HG02798 (cell line): ENCODE data around the gene OSBP2.

ENCODE experiments used
- ATAC-seq: cut with Tn5 transposase; IDR thresholded peaks from one replicate; pipeline ENCODE4 v1.9.1; 2021; ENCODE audit warnings: mild to moderate bottlenecking; ENCODE audit not compliant: unreplicated experiment, poor library complexity

Gene OSBP2

DNA sequence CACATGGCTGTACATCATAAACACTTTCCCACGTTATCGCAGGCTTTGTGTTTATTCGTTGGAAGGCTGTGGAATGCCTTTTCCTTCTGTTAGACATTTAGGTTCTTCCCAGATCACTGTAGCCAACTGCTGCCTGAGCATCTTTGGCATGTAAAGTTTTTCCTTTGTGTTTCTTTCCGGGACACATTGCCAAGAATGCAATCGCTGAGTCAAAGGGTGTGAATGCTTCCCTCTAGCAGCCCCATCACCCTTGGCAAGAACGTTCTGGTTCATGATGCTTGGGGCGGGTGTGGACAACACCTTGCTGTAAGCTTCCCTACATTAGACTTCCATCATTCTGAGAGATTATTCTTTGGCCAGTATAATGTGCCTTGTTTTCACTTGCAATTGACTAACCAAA is 136.2 kb downstream of the OSBP2 start:
- ATAC-seq, result no peak

DNA sequence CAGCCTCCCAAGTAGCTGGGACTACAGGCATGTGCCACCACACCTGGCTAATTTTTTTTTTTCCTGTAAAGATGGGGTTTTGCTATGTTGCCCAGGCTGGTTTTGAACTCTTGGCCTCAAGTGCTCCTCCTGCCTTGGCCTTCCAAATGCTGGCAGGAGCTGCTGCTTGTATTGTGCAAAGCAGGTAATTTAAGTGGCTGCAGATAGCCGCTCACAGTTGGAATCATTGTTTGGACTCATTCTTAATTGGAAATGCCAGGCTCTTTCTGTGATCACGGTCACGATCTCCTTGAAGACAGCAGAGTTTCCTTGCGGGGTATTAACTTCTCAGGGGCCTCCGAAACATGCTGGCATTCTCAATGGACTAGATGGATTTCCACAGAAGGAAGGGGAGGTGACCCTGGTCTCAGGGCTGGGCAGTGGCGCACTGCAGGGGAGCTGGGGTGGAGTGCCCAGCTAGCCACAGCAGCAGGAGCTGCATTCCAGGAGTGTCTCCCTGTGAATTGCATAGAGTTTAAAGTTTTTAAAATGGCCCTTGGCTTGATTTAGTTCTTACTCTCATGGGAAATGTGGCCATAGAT is 137.8 kb downstream of the OSBP2 start:
- no peak for ATAC-seq

DNA sequence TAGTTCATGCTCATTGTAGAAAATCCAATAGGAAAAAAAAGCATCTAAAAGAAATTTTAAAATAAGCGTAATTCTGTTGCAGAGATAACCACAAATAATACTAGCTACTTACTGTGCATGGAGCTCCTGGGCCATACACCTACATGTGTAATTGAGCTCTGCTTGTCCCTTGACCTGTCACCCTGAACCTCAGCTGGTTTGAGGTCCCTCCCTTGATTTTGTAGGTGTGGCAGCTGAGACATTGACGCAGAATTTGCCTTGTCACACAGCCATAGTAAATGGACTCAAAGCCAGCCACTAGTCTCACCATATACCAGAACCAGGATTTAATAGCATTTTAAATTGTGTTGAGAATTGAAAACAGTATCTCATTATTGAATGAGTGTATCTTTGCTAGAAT is 138.6 kb downstream of the OSBP2 start:
- no peak for ATAC-seq

DNA sequence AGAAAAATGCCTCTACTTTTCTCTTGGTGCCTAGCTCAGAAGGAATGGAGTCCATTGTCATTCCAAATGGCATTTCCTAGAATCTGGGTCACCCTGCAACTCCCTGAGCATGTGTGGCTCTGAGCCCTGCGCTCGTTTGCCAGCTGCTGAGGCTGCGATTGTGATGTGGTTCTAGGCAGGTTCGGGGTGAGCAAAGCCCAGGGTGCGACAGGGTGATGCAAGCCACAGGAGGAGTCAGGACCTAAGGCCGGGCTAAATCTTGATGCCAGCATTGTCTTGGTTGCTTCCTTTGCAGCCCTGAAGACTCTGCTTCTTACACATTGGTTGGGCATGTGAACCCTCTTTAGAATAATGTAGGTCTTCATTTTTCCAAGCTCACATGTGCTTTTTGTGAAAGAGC is 142.9 kb downstream of the OSBP2 start:
- no peak for ATAC-seq

DNA sequence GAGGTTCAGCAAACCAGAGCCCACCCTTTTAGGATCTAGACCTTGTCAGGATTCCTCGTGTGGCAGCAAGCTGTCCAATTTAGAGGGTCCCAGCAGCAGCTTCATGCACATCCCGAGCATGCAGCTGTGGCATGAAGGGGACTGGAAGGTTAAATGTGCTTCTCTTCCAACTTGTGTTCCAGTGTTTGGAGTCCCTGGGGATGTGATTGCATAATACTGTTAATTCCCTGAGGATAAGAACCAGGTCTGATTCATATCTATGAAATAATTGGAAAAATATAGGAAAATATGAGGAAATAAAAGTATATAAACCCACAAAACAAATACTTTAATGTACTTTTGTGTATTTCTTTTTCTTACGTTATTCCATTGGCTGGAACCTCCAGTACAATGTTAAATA is 143.4 kb downstream of the OSBP2 start:
- ATAC-seq, result no peak

DNA sequence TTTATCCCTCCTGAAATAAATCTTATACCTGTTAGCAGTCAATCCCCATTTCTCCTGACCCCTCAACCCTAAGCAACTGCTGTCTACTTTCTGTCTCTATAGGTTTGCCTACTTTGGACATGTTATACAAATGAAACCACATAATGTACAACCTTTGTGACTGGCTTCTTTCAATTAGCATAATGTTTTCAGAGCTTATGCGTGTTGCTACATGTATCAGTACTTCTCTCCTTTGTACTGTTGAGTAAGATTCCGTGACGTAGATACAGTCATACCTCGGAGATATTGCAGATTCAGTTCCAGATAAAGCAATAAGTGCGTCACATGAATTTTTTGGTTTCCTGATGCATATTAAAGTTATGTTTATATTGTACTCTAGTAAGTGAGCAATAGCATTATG is 146.6 kb downstream of the OSBP2 start:
- ATAC-seq, result no peak

DNA sequence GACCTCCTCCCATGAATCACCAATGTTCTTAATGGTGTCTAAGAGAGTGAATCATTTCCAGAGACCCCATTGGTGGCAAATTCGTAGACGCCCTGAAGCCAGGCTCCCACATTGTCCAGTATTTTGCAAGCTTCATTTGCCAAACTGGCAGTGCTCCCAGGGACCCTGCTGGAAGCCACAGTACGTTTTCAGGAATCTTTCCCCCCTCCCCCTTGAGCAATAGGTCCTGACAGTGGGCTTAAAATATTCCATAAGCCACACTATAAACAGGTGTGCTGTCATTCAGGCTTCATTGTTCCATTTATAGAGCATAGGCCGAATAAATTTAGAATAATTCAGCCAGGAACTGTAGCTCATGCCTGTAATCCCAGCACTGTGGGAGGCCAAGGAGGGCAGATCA is 148.6 kb downstream of the OSBP2 start:
- ATAC-seq, result no peak

DNA sequence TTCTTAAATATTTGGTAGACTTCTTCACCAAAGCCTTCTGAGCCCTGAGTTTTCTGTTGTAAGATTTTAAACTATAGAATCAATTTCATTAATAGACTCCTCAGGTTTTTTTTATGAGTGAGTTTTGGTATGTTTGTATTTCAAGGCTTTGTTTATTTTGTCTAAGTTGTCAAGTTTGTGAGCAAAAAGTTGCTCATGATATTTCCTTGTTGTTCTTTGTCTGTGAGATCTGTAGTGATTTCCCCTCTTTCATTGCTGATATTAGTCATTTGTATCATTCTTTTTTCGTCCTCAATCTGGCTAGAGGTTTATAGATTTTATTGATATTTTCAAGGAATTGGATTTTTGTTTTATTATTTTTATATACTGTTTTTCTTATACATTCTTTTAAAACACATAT is 152.9 kb downstream of the OSBP2 start:
- no peak for ATAC-seq

DNA sequence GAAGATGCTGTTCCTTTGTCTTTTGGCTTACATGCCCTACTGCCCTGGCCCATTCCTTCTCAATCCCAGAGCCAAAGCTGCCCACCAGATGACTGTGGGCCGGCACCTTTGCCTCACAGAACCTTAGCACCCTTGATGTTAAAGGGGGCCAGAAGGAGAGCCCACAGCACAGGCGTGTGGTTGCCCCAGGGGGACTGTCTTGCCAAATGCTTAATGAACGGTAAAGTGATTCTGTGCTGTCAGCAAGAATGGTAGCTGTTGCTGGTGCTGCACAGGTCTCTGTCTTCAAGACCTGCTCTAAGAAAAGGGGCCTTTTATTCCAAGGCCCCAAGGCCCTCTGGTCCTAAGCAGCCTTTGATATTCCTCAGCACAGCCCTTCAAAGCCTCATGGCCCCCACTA is 160.6 kb downstream of the OSBP2 start:
- ATAC-seq, result no peak

DNA sequence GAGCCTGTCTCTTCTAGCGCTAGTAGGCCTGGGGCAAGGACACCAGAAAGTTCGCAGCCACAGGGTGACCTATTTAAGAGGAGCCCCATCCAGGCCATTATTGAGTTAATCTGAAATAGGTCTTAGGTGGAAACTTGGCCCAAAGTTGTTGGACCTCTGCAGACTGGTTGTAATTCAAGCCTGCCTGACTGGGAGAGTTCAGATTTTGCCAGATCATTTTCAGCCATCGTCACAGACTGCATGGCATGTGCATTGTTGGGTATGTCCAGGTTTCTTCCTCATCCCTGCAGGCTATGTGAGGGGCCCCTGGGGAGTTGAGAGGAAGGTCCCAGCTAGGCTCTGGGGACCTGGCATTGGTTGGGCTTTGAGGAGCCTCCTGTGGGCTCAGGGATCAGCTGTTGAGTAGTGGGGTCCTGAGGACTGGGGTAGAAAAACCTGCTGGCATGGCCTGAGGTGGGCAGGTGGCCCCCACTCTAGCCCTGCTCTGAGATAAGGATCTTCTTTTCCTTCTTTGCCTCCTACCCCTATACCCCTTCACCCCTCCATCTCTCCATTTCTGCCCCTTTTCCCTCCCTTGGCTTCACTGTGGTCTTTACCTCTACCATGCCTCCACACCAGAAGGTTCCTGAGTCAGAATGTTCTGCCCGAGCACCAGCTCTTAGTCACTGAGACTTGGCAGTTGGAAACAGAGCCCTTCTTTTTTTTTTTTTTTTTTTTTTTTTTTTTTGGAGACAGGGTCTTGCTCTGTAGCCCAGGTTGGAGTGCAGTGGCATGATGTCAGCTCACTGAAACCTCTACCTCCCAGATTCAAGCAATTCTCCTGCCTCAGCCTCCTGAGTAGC is 161.2 kb downstream of the OSBP2 start:
- ATAC-seq, result no peak

DNA sequence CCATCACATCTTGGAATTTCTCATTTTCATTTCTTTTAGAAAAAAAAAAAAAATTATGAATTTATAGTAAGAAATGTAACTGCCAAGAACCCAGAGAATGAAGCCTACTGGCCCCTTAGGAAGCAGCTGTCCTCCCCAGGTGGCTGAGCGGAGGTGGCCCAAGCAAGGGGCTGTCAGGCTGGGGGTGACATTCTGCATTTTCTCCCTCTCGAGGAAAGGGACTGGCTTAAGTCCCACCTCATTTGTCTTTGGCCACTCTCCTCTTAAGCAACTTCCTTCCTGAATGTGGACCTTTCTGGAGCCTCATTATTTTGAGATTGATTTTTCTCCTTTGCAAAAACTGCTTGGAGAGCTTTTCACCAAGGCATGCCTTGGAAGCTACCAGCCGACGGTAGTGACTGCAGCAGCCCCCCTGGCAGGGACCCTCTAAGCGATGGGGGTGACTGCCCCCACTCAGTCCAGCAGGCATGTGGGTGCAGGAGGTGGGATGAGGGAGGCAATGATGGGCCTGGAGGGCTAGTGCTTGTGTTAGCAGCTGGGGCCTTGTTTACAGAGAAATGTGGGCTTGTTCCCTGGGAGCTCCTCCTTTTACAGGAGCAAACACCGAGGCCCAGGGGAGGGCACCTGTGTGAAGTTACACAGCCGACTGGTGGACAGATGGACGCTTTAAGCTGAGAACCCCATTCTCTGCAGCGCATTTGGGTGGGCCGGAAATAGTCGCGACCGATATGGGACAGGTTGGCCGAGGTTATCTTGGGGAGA is 162.2 kb downstream of the OSBP2 start:
- no peak for ATAC-seq

DNA sequence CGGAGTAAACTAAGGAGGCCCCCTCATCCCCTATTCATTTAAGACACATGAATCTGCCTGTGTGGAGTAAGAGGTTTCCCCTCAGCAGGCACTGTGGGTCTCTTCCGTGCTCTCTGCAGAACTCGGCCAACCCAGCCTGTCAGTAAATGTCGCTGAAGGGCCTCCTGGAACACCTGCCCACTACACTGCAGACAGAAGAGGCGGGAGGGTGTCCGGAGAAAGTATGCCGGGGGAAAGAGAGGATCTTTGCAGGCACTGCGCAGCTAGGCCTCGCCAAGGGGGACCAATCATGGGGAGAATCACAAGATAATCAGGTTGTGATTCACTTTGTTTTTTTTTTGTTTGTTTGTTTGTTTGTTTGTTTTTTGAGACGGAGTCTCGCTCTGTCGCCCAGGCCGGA is 163.1 kb downstream of the OSBP2 start:
- no peak for ATAC-seq

DNA sequence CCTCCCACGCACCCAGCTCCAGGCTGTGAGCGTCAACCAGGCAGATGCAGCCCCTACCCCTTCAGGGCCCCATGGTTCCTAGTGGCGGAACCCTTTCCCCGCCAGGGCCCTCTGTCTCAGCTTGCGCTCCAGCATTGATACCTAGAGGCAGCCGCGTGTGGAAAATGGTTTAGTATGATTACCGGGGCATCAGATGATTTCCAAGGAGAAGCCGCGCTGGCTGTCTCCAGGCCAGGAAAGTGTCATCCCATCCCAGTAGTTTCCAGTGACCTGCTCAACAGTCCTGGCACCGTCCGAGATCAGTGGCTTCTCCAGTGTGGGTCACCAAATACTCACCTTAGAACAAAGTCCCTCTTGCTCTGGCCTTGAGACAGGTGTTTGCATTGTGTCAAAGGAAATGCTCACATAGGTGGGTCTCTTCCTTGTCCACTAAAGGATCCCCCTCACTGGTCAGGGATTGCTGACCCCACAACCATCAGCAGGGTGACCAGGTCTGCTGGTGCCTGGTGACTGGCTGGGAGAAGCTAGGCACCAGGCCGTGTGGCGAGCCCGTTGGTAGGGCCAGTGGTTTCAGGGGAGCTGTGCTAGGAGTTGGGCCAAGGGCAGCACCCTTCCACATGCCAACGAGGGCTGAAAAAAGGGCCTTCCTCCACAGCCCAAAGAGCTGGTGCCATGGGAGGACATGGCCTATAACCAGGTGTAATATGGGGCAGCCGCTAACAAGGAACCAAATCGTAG is 164.5 kb downstream of the OSBP2 start:
- no peak for ATAC-seq

DNA sequence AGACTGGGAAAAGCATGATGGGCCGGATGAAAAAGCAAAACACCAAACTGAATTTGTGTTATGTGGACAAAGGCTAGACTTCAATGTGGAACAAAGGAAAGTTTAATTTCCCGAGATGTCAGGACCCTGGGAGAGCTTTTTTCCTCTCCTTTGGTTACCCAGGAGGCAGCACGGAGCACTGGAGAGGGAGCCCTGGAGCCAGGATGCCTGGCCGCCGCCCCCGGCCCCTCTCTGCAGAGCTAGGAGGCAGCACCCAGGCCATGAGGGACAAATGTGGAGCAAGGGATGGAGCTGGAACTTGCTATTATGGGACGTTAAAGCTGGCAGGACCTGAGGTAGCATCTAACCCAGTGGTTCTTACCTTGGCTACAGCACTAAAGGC is 165.0 kb downstream of the OSBP2 start:
- no peak for ATAC-seq

DNA sequence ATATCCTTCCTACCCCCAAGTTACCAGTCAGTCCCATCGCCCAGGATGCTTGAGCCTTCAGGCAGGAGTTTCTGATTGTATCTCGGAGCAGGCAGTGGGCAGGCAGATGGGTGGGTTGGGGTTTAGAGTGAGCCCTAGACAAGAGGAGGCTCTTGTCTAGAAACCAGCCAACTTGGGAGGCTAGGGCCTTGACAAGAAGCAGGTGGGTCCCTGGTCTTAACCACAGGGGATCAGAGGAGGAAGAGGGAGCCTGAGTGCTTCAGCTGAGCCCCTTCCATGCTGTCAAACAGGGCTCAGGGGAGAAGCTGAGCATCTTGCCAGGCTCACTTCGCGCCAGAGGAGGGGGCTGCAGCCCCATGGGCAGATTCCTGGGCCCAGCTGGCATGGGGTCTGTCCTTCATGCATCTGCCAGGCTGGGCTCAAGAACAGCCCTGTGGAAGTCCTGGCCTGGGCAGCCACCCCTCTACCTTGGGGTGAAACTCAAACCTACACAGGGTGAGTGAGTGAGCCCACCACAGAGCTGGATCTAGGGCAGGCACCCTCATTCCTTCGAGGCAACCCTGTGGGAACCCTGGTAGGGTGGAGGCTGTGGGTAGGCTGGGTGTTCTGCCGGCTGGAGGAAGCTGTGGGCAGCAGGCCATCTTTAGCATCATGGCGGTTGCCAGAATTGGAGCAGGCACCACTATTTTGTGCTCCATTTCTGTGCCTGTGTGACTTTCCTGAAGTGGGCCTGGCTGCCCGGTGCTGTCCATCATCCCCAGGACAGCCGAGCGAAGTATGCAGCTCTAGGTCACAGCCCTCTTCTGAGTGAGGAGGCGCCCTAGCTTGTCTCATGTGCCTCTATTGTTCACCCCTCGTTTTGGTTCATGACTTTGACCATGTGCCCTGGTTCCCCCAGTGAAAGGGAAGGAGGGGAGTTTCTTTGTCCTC is 165.8 kb downstream of the OSBP2 start:
- ATAC-seq, result no peak

DNA sequence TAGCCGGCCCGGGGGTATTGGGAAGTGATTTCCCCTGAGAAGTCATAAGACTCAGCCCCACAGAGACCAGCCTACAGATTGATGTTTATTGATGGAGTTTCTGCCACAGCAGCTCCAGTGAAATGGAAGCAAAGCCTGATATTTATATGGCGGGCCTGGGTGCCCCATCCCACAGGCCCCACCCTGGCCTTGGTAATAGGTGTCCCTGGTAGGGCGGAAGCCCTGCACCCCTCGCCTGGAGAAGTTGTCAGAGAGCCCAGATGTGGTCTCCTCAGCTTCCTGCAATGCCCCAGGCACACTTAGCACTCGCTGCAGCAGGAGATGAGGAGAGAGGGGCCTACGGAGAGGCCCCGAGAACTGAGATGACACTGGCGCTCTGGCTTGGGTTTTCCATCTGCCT is 166.5 kb downstream of the OSBP2 start:
- ATAC-seq, result no peak

DNA sequence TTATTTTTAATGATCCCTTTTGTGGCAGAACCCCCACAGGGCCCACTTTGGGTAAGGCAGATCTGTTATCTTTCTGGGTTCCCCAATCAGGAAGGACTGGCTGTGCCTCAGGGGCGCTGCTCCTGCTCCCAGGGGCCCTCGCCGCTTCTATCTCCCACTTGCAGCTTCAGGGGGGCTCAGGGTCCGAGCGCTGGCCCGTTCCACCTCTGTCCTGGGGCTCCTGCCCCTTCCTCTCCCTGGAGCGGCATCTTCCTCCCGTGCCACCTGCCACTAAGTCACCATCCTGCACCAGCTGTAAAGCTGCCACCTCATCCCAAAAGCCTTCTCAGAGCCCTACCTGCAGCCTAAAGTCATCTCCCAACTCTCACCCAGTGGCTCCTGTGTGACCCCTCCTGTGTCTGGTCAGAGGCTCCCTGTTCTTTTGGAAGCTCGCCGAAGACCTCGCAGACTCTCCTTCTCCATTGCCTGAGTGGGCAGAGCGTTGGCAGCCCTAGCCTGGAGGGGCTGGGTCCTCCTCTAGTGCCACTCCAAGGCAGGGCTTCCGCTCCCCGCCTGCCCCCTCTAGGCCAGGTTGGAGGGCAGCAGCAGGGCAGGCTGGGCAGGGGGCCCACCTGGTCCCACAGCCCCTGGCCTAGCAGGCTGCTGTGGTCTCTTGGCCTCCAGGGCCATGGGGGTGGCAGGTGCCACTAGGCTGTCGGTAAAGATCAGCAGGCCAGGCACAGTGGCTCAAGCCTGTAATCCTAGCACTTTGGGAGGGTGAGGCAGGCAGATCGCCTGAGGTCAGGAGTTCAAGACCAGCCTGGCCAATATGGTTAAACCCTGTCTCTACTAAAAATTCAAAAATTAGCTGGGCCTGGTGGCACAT is 167.2 kb downstream of the OSBP2 start:
- no peak for ATAC-seq

DNA sequence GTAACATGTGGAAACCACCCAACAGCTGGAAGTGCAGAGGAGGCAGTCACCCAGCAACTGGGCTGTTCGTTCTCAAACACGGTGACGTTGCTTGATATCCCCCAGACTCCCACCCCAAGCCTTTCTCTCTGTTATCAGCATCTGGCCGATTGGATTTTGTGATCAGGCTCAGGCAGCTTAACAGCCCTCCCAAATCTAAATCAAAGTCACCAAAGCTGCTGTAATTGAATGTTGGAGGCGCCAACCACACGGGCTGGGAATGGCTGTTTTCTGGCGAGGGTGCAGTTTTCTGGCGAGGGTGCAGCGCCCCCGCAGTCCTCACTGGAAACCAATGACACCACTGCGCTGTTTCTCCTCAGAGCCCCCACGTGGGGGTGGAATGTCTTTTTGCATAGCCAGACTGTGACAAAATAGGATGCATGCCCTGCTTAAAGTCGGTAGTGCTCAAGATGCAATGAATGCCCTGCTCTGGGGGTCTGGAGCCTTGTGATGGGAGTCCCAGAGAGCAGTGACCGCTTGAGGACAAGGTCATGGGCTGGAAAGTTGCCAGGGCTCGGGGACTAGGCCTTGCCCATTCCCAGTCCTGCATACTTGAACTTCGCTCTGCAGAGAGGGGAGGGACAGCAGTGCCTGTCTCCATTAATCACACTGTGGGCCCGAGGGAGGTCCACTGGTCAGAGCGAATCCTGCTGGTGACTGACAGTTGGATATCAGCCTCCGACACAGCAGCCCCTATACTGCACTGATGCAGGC is 168.6 kb downstream of the OSBP2 start:
- ATAC-seq, result no peak
